ENCODE data around the gene DCUN1D5.
A peak's percentile ranks its signal among the peaks of the same experiment; 100 is the strongest.

DCUN1D5 gene

GRCh38 chr11:103091801-103092524 lies at the start of gene DCUN1D5:
TSS of gene DCUN1D5 (minus strand) at chr11:103092160. CDS start at chr11:103091872, 288 bp downstream.
- DNase-seq = peak; percentile 75 to 92 (median 90)

GRCh38 chr11:103125462-103125861 lies 33.5 kb upstream of the DCUN1D5 start:
- no peak for DNase-seq

GRCh38 chr11:103114836-103115235 lies 22.9 kb upstream of the DCUN1D5 start:
- no peak for DNase-seq

GRCh38 chr11:103112364-103112763 lies 20.4 kb upstream of the DCUN1D5 start:
- DNase-seq = no peak

GRCh38 chr11:103111400-103111799 lies 19.4 kb upstream of the DCUN1D5 start:
- no peak for DNase-seq

GRCh38 chr11:103110391-103110790 lies 18.4 kb upstream of the DCUN1D5 start:
- DNase-seq = no peak

GRCh38 chr11:103109818-103110388 lies 17.9 kb upstream of the DCUN1D5 start:
- no peak for DNase-seq

- DNase-seq = peak; percentile 60 to 82 (median 70)
Measured at GRCh38 chr11:103108933-103109817, 17.2 kb upstream of the DCUN1D5 start, which contains the start of gene DYNC2H1. TSS of gene DYNC2H1 (plus strand) at chr11:103109426. CDS start at chr11:103109575, 149 bp downstream.

GRCh38 chr11:103097279-103097678 lies 5.3 kb upstream of the DCUN1D5 start:
- DNase-seq = no peak

- DNase-seq = peak in 3 of 4 experiments; percentile 9 to 21 (median 15)
Measured at GRCh38 chr11:103091064-103091800, 728 bp downstream of the DCUN1D5 start.

- DNase-seq = no peak
Measured at GRCh38 chr11:103086461-103086860, 5.5 kb downstream of the DCUN1D5 start.

GRCh38 chr11:103085758-103086365 lies 6.1 kb downstream of the DCUN1D5 start:
- no peak for DNase-seq

- no peak for DNase-seq
Measured at GRCh38 chr11:103079833-103080232, 12.1 kb downstream of the DCUN1D5 start.

GRCh38 chr11:103078710-103079109 lies 13.2 kb downstream of the DCUN1D5 start:
- DNase-seq = no peak

- DNase-seq = no peak
Measured at GRCh38 chr11:103077554-103077953, 14.4 kb downstream of the DCUN1D5 start.

- DNase-seq = no peak
Measured at GRCh38 chr11:103076361-103076760, 15.6 kb downstream of the DCUN1D5 start.

GRCh38 chr11:103071008-103071407 lies 21.0 kb downstream of the DCUN1D5 start:
- DNase-seq = no peak

- DNase-seq = no peak
Measured at GRCh38 chr11:103070142-103070541, 21.8 kb downstream of the DCUN1D5 start.

- DNase-seq = no peak
Measured at GRCh38 chr11:103069367-103069766, 22.6 kb downstream of the DCUN1D5 start.

GRCh38 chr11:103067118-103067517 lies 24.8 kb downstream of the DCUN1D5 start:
- no peak for DNase-seq

- no peak for DNase-seq
Measured at GRCh38 chr11:103061656-103062055, 30.3 kb downstream of the DCUN1D5 start.

- no peak for DNase-seq
Measured at GRCh38 chr11:103055221-103055890, 36.6 kb downstream of the DCUN1D5 start.
